ENCODE results near the gene PDE11A. TPM values are rescaled to one million over a fixed set of nuclear protein-coding genes. Genes with fewer than 3 reads are reported as not detected.
A peak's percentile ranks its signal among the peaks of the same experiment; 100 is the strongest.

The PDE11A gene
- total RNA-seq, 2 donors from 2014 or later = 1.5 to 1.9 TPM

DNA sequence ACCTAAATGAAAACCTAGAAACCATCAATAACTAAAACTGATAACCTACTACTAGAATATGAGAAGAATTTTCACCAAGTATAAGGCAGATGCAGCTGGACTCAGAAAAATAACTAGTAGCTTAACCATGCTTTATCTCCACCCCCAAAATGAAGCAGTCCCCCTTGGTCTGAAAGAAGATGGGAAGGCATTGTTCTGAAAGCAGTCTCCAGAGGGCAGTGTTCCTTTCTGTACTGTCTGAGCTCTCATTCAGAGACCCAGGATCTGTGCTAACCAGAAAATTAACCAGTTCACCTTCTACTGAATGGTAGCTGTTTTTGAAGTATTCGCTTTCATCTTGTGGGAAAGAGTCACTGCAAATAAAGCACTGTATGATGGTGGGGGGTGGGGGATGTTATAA is 273.0 kb downstream of the PDE11A start:
- Histone ChIP-seq H3K27me3 (ENCODE audit: control insufficient read depth, insufficient read depth, low read length, poor library complexity, severe bottlenecking) (peaks cover 7% of the 10 kb centered on the region), H3K4me3 (ENCODE audit: low read length) (no peak overlapping the region), H3K36me3 (ENCODE audit: control insufficient read depth, insufficient read depth, low read length) (no peaks in the 10 kb centered on the region), H3K9me3 (ENCODE audit: control insufficient read depth, low read length) (no peaks in the 10 kb centered on the region), H3K4me1 (ENCODE audit: control insufficient read depth, insufficient read depth, low read length) (no peaks in the 10 kb centered on the region), H3K27ac (ENCODE audit: low read depth, low read length) (no peak overlapping the region), H3K9ac (ENCODE audit: extremely low read depth, low read length, poor library complexity, severe bottlenecking) (no peak overlapping the region)
- peak; percentile 65 for DNase-seq
- H3K27ac Mint-ChIP-seq = no peak overlapping the region
- peaks cover 17% of the 10 kb centered on the region for H3K27me3 Mint-ChIP-seq (ENCODE audit: insufficient read depth)
- no peak overlapping the region for H3K4me3 Mint-ChIP-seq
- peaks cover 6% of the 10 kb centered on the region for H3K4me1 Mint-ChIP-seq
- TF ChIP-seq, protein P1, sequence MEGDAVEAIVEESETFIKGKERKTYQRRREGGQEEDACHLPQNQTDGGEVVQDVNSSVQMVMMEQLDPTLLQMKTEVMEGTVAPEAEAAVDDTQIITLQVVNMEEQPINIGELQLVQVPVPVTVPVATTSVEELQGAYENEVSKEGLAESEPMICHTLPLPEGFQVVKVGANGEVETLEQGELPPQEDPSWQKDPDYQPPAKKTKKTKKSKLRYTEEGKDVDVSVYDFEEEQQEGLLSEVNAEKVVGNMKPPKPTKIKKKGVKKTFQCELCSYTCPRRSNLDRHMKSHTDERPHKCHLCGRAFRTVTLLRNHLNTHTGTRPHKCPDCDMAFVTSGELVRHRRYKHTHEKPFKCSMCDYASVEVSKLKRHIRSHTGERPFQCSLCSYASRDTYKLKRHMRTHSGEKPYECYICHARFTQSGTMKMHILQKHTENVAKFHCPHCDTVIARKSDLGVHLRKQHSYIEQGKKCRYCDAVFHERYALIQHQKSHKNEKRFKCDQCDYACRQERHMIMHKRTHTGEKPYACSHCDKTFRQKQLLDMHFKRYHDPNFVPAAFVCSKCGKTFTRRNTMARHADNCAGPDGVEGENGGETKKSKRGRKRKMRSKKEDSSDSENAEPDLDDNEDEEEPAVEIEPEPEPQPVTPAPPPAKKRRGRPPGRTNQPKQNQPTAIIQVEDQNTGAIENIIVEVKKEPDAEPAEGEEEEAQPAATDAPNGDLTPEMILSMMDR (conservative IDR thresholded peaks at IDR 0.05) = peak; percentile 82
- no peaks in the 10 kb centered on the region for H3K36me3 Mint-ChIP-seq (ENCODE audit: low read depth)
- H3K9me3 Mint-ChIP-seq = no peaks in the 10 kb centered on the region
- WGBS, 2 experiments (ENCODE audit: insufficient coverage in 1 of 2, insufficient read length in 1 of 2) = 67% methylated on average over 1 of the region's 1 CpG; no CpG with 5 or more reads in 1 of the 2 experiments

DNA sequence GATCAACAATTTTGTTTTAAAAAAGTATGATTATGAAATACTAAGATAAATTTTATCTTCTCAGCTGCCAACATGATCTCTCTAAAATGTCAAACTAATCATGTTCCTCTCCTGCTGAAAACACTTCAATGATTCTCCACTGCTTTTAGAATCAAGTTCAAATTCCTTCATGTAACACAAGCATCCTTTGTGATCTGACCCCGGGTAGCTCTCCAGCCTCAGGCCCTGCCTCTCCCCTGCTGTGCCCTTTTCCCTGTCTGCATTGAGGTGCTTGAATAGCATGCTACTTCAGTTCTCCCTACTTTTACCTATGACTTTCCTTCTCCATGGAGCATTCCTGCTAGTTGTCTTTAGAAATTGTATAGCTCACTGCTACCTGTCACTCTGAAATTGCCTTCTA is 274.8 kb downstream of the PDE11A start:
- no peaks in the 10 kb centered on the region for H3K9me3 Mint-ChIP-seq
- DNase-seq = peak; percentile 81
- WGBS, 2 experiments (ENCODE audit: insufficient coverage in 1 of 2, insufficient read length in 1 of 2) = 18% methylated on average over 1 of the region's 1 CpG; no CpG with 5 or more reads in 1 of the 2 experiments
- no peak overlapping the region for H3K27ac Mint-ChIP-seq
- Histone ChIP-seq H3K4me3 (ENCODE audit: low read length) (no peak overlapping the region), H3K4me1 (ENCODE audit: control insufficient read depth, insufficient read depth, low read length) (no peaks in the 10 kb centered on the region), H3K27ac (ENCODE audit: low read depth, low read length) (no peak overlapping the region), H3K9ac (ENCODE audit: extremely low read depth, low read length, poor library complexity, severe bottlenecking) (no peak overlapping the region), H3K27me3 (ENCODE audit: control insufficient read depth, insufficient read depth, low read length, poor library complexity, severe bottlenecking) (peaks cover 7% of the 10 kb centered on the region), H3K9me3 (ENCODE audit: control insufficient read depth, low read length) (no peaks in the 10 kb centered on the region), H3K36me3 (ENCODE audit: control insufficient read depth, insufficient read depth, low read length) (no peaks in the 10 kb centered on the region)
- H3K36me3 Mint-ChIP-seq (ENCODE audit: low read depth) = no peaks in the 10 kb centered on the region
- H3K4me1 Mint-ChIP-seq = peaks cover 6% of the 10 kb centered on the region
- peaks cover 17% of the 10 kb centered on the region for H3K27me3 Mint-ChIP-seq (ENCODE audit: insufficient read depth)
- TF ChIP-seq, protein P1 (conservative IDR thresholded peaks at IDR 0.05) = no peak
- H3K4me3 Mint-ChIP-seq = no peak overlapping the region

DNA sequence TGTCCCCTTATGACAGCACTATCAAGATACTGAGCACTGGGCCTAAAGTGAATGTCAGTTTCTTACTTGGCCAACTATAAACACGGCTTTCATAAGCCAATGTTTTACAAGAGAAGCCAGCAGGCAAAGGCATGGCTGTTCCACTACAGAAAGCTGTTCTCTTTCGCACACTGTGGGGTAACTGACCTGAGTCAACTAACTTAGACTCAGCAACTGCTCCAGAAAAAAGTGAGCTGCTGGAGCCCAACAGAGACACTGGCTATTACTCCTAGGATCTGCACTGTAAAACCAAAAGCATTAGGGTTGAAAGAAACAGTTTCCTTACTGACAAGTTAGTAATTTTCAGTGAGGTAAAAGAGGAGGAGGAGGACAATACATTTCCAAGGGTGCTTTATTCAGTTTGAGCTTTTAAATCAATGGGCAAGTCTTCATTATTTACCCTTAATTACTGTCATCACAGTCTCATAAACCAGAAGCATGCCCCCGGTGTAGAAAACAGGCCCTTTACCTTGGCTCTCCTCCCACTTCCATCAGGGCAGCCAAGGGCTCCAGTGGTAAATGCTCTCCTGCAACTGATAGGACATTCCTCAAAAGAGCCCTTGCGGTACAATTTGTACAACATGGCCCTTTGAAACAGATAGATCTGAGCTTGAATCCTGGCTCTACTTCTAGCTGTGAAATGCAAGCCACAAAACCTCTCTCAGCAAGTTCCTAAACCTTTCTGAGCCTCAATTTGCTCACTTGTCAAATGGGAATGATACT is 275.7 kb downstream of the PDE11A start:
- TF ChIP-seq, protein P1 (conservative IDR thresholded peaks at IDR 0.05) = no peak
- no peaks in the 10 kb centered on the region for H3K36me3 ChIP-seq (ENCODE audit: control insufficient read depth, insufficient read depth, low read length)
- WGBS, 2 experiments (ENCODE audit: insufficient coverage in 1 of 2, insufficient read length in 1 of 2) = 84 to 92% methylated on average over 3 to 4 of the region's 4 CpGs

More for the DNA sequence above, 275.7 kb downstream of the PDE11A start:
- H3K4me3 ChIP-seq (ENCODE audit: low read length) = no peak overlapping the region
- no peaks in the 10 kb centered on the region for H3K36me3 Mint-ChIP-seq (ENCODE audit: low read depth)
- H3K9me3 Mint-ChIP-seq = no peaks in the 10 kb centered on the region
- DNase-seq = no peak
- H3K9me3 ChIP-seq (ENCODE audit: control insufficient read depth, low read length) = no peaks in the 10 kb centered on the region
- H3K4me1 Mint-ChIP-seq = peaks cover 6% of the 10 kb centered on the region
- H3K9ac ChIP-seq (ENCODE audit: extremely low read depth, low read length, poor library complexity, severe bottlenecking) = no peak overlapping the region
- H3K27me3 Mint-ChIP-seq (ENCODE audit: insufficient read depth) = peaks cover 13% of the 10 kb centered on the region
- no peak overlapping the region for H3K27ac Mint-ChIP-seq
- H3K4me1 ChIP-seq (ENCODE audit: control insufficient read depth, insufficient read depth, low read length) = no peaks in the 10 kb centered on the region
- no peaks in the 10 kb centered on the region for H3K27me3 ChIP-seq (ENCODE audit: control insufficient read depth, insufficient read depth, low read length, poor library complexity, severe bottlenecking)
- no peak overlapping the region for H3K4me3 Mint-ChIP-seq
- H3K27ac ChIP-seq (ENCODE audit: low read depth, low read length) = no peak overlapping the region
